GM12872 (cell line): Measurements from ENCODE around the gene OAF.
A peak's percentile ranks its signal among the peaks of the same experiment; 100 is the strongest.

Experiments used
- TF ChIP-seq, protein P1 (sequence below): IDR thresholded peaks from 3 replicates; pipeline ENCODE4 v1.5.1; 2011; ENCODE audit warnings: low read depth, mild to moderate bottlenecking, low read length, moderate library complexity; ENCODE audit not compliant: insufficient read depth

OAF gene

DNA sequence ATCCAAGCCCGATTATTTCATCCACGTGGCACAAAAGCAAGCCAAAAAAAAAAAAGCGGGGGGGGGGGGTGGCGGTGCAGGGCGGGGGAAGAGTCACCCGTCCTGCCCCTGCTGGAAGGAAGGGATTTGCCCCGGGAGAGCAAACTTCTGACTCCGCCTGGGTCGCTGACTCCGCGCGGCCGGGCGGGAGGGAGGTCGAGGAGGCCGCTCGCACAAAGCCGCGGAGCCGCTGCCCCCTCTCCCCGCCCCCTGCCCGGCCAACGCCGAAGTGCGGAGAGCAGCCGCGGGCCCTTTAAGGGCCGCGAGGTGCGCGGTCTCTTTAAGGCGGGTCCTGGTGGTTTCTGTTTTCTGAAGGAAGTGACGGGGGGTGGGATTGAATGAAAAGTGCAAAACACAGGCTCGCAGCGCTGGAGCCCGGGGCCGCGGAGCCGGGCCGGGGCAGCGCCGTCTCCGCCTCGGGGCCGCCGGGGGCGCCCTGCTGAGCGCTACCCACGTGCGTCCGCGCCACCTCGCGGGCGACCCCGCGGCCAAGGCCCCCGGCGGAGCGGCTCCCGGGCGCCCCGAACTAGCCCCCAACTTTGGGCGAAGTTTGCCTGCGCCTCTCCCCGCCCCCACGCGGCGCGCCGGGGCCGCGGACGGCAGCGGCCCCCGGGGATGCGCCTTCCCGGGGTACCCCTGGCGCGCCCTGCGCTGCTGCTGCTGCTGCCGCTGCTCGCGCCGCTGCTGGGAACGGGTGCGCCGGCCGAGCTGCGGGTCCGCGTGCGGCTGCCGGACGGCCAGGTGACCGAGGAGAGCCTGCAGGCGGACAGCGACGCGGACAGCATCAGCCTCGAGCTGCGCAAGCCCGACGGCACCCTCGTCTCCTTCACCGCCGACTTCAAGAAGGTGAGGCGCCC, at the start of gene OAF:
Gene OAF (plus strand): TSS at position 407 of the 896 bp plus-strand sequence. CDS start 248 bp downstream, at position 655.
- TF ChIP-seq, protein P1, sequence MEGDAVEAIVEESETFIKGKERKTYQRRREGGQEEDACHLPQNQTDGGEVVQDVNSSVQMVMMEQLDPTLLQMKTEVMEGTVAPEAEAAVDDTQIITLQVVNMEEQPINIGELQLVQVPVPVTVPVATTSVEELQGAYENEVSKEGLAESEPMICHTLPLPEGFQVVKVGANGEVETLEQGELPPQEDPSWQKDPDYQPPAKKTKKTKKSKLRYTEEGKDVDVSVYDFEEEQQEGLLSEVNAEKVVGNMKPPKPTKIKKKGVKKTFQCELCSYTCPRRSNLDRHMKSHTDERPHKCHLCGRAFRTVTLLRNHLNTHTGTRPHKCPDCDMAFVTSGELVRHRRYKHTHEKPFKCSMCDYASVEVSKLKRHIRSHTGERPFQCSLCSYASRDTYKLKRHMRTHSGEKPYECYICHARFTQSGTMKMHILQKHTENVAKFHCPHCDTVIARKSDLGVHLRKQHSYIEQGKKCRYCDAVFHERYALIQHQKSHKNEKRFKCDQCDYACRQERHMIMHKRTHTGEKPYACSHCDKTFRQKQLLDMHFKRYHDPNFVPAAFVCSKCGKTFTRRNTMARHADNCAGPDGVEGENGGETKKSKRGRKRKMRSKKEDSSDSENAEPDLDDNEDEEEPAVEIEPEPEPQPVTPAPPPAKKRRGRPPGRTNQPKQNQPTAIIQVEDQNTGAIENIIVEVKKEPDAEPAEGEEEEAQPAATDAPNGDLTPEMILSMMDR, result peak; percentile 26; the same call in 1 of the 3 replicates

GRCh38 chr11:120167659-120168058, 43.2 kb upstream of the OAF start:
- TF ChIP-seq, protein P1, result no peak

GRCh38 chr11:120168108-120168959, 42.5 kb upstream of the OAF start:
- TF ChIP-seq, protein P1, result no peak

DNA sequence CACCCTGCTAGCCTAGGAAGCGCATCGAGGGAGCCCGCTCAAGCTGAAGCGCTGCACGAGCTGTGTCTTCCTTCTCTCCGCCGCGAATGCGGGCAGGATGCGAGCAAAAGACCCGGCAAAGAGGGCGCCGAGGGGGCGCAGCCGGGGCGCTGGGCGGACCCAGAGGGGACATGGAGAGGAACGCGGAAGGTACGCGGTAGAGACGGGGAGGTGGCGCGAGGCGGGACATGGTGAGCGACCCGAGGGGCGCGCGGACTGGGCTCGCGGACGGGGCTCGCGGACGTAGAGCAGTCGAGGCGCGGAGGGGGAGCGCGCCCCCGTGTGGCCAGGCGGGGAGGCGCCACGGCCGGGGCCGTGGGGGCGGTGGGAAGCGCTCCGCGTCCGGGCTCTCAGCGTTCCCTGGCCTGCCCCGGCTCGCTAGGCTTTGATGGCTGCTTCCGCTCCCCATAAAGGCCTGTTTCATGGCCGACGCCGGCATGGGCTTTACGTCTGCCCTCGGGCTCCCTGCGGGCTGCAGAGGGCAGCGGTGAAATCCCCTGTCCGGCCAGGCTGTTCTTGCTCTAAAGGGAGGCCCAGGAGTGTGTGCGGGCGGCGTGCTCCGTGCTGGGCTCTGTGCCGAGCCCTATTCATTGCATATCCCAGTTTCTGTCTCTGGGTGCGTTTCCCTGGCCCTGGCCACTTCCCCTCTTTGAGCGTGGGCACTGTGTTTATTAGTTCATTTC, 41.7 kb upstream of the OAF start:
- TF ChIP-seq, protein P1, result peak; percentile 67

DNA sequence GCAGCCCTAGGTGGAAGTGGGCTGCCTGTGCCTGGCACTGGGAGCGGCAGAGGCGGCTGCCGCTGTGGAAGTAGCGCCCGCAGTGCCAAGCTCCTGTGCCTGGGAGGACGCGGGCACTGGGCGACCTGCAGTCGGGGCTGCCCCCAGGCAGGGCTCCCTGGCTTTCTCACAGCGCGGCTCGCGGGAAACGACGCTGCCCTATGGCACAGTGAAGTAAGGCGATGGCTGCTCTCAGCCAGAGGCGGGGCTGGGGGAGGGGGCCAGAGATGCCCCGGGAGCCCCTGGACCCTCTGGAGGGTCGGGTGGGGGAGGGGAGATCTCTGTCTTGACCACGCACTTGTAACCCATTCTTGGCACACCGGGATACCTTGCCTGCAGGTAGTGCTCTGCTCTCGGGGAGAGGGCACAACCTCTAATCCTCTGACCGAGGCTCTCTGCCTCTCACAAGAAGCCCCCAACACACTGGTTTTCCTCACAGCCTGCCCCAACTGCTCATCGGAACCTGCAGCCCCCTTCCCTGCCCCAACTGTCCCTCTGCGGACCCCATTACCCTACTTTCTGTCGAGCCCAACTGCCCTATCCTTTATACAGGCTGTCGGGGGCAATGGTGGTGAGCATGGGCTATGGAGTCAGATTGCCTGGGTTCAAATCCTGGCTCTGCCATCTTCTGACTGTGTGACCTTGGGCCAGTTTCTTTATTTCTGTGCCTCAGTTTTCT, 40.7 kb upstream of the OAF start:
- TF ChIP-seq, protein P1, result no peak

DNA sequence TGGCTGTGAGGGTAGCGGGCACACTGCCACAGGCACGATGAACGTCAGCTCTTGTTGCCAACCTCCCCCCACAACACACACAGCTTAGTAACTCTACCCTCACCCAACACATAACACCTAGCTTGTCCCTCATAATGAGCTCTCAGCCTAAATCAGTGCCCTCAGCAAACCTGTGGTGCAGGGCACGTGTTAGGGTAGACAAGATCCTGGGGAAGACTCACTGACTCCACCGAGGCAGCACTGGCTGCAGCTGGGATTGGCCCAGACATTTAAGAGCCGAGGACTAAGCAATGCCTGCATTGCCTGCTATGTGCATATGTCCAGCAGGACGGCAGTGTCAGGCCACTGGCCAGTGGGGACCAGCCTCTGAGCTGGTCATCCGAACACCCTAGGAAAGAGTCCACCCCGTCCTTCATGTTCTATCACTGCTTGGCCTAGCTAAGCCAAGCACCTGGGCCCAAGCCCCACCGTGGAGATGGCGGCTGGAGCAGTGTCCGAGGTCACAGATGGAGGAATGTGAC, 40.0 kb upstream of the OAF start:
- TF ChIP-seq, protein P1, result no peak
